ENCODE measurements around the gene CACNA1I.

DNA sequence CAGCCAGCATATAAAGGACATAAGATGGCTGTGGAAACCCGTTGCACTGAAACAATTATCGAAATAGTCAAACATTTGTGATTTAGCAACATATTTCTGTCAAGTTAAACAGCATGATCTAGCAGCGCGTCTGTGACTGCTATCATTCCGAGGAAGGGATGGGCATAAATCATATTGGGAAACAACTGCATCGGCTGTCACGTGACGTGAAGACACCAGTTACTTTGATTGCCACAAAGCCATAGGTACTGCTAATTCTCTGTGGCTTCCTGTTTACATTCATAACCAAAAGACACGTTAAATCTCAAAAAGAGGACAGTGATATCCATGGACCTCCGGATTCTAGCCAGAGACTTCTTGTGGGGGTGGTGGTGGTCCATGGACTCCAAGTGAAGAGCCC, 87.8 kb downstream of the CACNA1I start:
- TF ChIP-seq EZH2phosphoT487 (IDR thresholded peaks at IDR 0.05; ENCODE audit: borderline replicate concordance) (no peak), SIN3A (IDR thresholded peaks at IDR 0.05; ENCODE audit: low read depth) (no peak), CBX3 (IDR thresholded peaks at IDR 0.05; ENCODE audit: low read depth) (no peak)
- TF ChIP-seq, protein P1, sequence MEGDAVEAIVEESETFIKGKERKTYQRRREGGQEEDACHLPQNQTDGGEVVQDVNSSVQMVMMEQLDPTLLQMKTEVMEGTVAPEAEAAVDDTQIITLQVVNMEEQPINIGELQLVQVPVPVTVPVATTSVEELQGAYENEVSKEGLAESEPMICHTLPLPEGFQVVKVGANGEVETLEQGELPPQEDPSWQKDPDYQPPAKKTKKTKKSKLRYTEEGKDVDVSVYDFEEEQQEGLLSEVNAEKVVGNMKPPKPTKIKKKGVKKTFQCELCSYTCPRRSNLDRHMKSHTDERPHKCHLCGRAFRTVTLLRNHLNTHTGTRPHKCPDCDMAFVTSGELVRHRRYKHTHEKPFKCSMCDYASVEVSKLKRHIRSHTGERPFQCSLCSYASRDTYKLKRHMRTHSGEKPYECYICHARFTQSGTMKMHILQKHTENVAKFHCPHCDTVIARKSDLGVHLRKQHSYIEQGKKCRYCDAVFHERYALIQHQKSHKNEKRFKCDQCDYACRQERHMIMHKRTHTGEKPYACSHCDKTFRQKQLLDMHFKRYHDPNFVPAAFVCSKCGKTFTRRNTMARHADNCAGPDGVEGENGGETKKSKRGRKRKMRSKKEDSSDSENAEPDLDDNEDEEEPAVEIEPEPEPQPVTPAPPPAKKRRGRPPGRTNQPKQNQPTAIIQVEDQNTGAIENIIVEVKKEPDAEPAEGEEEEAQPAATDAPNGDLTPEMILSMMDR (IDR thresholded peaks at IDR 0.05 in 2 of 3, conservative IDR thresholded peaks at IDR 0.05 in 1 of 3; ENCODE audit: borderline replicate concordance in 1 of 3, insufficient read depth in 1 of 3, low read depth in 2 of 3, low read length in 2 of 3) = no peak
